Neural progenitor cell (in vitro differentiated cells): ENCODE measurements around the gene KCNK5. TPM values are rescaled to one million over a fixed set of nuclear protein-coding genes. Genes with fewer than 3 reads are reported as not detected.

Experiments
- DNase-seq: peaks from one replicate; pipeline ENCODE4 v3.0.0-alpha.2; 2016; ENCODE audit warnings: low spot score
- H2AFZ ChIP-seq: fragments of 200-600 bp; sonication (generic); replicated peaks from 2 replicates; pipeline ENCODE4 v1.6.1; 2016; ENCODE audit warnings: antibody characterized with exemption
- H3F3A ChIP-seq: fragments of 200-600 bp; sonication (generic); 2 replicates; pipeline ENCODE4 v1.6.1; 2016; ENCODE audit warnings: antibody characterized with exemption, low read depth
- H3K27ac ChIP-seq: fragments of 200-600 bp; sonication (generic); 2 replicates; pipeline ENCODE4 v1.5.1; 2016; ENCODE audit warnings: mild to moderate bottlenecking
- H3K27me3 ChIP-seq: fragments of 200-600 bp; sonication (generic); 2 replicates; pipeline ENCODE4 v1.6.1; 2016; ENCODE audit warnings: mild to moderate bottlenecking, moderate library complexity
- H3K36me3 ChIP-seq: fragments of 200-600 bp; sonication (generic); 2 replicates; pipeline ENCODE4 v1.5.1; 2016
- H3K4me1 ChIP-seq: fragments of 200-600 bp; sonication (generic); 2 replicates; pipeline ENCODE4 v1.6.1; 2016; ENCODE audit warnings: mixed run types
- H3K4me2 ChIP-seq: fragments of 200-600 bp; sonication (generic); 2 replicates; pipeline ENCODE4 v1.6.1; 2016
- H3K4me3 ChIP-seq: fragments of 200-600 bp; sonication (generic); 2 replicates; pipeline ENCODE4 v1.5.1; 2016
- H3K79me2 ChIP-seq: fragments of 200-600 bp; sonication (generic); 2 replicates; pipeline ENCODE4 v1.6.1; 2016; ENCODE audit warnings: low read depth
- H3K9ac ChIP-seq: fragments of 200-600 bp; sonication (generic); 2 replicates; pipeline ENCODE4 v1.6.1; 2016
- H3K9me3 ChIP-seq: fragments of 200-600 bp; sonication (generic); 2 replicates; pipeline ENCODE4 v1.5.1; 2016; ENCODE audit warnings: low read depth
- H4K20me1 ChIP-seq: fragments of 200-600 bp; sonication (generic); 2 replicates; pipeline ENCODE4 v1.6.1; 2016; ENCODE audit warnings: low read depth
- H3K27ac Mint-ChIP-seq: 3 replicates; pipeline ENCODE4 v1.8.0; 2021; ENCODE audit warnings: mixed read lengths
- H3K27me3 Mint-ChIP-seq: 2 replicates; pipeline ENCODE4 v1.8.0; 2022; ENCODE audit warnings: low read depth, mild to moderate bottlenecking, inconsistent platforms, moderate library complexity, mixed read lengths; ENCODE audit not compliant: insufficient read depth
- H3K36me3 Mint-ChIP-seq: 3 replicates; pipeline ENCODE4 v1.8.0; 2021; ENCODE audit warnings: mixed read lengths
- H3K4me1 Mint-ChIP-seq: 3 replicates; pipeline ENCODE4 v1.8.0; 2021; ENCODE audit warnings: mixed read lengths
- H3K4me3 Mint-ChIP-seq: 3 replicates; pipeline ENCODE4 v1.8.0; 2021; ENCODE audit warnings: mild to moderate bottlenecking, moderate library complexity, mixed read lengths
- H3K9me3 Mint-ChIP-seq: 3 replicates; pipeline ENCODE4 v1.8.0; 2020; ENCODE audit warnings: mixed read lengths
- EZH2 ChIP-seq: fragments of 200-600 bp; sonication (generic); IDR thresholded peaks from 2 replicates; pipeline ENCODE4 v1.6.1; 2017; ENCODE audit warnings: antibody characterized with exemption, mild to moderate bottlenecking, moderate library complexity
- EZH2phosphoT487 ChIP-seq: fragments of 200-600 bp; sonication (generic); IDR thresholded peaks from 2 replicates; pipeline ENCODE4 v1.6.1; 2017; ENCODE audit warnings: antibody characterized with exemption
- total RNA-seq: library from RNA; depleted of rRNA; stranded (reverse); fragments of >200 nt; gene quantifications from 2 replicates; pipeline ENCODE4 v1.2.3, GENCODE V29; 2015; ENCODE audit warnings: low replicate concordance
- TF ChIP-seq, protein P1 (sequence below): fragments of 200-600 bp; sonication (generic); IDR thresholded peaks from 2 replicates; pipeline ENCODE4 v1.5.1; 2017; ENCODE audit warnings: antibody characterized with exemption, mild to moderate bottlenecking

The KCNK5 gene
- total RNA-seq, 1 donor from 2014 or later, result 5.7 TPM

DNA sequence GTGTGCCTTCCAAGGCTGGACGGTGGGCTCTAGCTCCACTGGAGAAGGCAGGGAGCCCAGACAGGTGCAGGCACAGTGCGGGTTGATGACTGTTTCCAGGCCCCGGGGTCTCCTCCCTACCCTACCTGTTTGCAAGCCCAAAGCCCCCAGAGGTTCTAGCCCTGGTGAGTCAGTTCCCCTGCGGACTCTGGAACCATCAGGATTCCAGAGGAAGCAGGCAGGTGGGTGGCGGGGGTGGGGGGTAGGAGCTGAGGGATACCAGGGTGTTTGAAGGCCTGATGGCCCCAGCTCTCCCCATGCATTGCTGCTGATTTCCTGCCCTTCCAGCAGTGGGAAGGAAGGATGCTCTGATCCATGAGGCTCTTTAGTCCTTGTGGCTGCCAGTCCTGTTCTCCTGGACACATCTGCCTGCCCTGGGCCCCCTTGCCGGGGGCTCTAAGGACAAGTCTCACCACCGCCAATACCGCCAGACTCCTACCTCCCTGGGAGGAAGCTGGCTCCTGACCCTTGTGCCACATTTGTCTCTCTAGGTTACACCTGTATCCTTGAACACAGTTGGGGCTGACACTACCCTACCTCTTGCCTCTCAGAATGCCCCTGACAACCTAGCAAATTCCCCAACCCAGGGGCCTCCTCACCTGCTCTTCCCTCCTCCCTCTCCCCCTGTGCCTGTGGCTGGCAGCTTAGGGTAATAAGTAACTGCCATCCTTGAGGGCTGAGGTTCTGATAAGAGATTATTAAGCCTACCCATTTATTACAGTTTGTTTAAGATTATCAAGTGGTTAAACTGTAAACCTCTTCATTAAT lies 21.7 kb downstream of the KCNK5 start:
- Histone ChIP-seq H3K9me3 (no peaks in the 10 kb centered on the region), H3K36me3 (no peaks in the 10 kb centered on the region), H2AFZ (no peak overlapping the region), H3K27ac (no peak overlapping the region), H3F3A (peaks cover 14% of the 10 kb centered on the region), H3K9ac (no peak overlapping the region), H3K4me3 (no peak overlapping the region), H3K27me3 (no peaks in the 10 kb centered on the region), H3K4me1 (peaks cover 51% of the 10 kb centered on the region), H3K4me2 (peak overlapping the region; percentile 22), H3K79me2 (no peaks in the 10 kb centered on the region), H4K20me1 (peaks cover 7% of the 10 kb centered on the region)
- Mint-ChIP-seq H3K27ac (peak overlapping the region; percentile 82), H3K27me3 (peaks cover 2% of the 10 kb centered on the region), H3K36me3 (no peaks in the 10 kb centered on the region), H3K9me3 (no peaks in the 10 kb centered on the region), H3K4me3 (no peak overlapping the region), H3K4me1 (peaks cover 38% of the 10 kb centered on the region)
- no peak for TF ChIP-seq EZH2phosphoT487
- DNase-seq, result no peak

DNA sequence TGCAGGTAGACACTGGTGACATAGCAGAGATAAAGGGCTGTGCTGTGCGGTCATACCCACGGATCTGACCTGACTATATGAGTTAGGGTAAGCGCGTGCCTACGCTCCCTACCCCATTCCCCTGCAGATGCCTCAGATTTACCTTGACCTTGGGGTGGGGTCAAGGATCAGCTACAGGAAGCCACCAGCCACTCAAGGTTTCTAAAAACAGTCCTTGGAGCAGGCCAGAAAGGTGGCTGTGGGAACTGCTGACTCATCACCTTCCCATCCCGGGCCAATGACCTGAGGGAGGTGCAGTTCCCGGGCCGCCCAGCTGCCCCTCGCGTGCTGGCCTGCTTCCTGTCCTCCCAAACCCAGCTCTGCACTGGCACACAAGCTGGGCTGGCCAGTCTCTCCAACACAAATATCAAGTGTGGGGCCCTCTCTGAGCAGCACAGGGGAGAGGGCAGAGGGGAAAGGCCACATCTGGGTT lies 23.0 kb downstream of the KCNK5 start:
- no peaks in the 10 kb centered on the region for H3K27me3 ChIP-seq
- peaks cover 51% of the 10 kb centered on the region for H3K4me1 ChIP-seq
- TF ChIP-seq EZH2, result no peak
- TF ChIP-seq, protein P1, sequence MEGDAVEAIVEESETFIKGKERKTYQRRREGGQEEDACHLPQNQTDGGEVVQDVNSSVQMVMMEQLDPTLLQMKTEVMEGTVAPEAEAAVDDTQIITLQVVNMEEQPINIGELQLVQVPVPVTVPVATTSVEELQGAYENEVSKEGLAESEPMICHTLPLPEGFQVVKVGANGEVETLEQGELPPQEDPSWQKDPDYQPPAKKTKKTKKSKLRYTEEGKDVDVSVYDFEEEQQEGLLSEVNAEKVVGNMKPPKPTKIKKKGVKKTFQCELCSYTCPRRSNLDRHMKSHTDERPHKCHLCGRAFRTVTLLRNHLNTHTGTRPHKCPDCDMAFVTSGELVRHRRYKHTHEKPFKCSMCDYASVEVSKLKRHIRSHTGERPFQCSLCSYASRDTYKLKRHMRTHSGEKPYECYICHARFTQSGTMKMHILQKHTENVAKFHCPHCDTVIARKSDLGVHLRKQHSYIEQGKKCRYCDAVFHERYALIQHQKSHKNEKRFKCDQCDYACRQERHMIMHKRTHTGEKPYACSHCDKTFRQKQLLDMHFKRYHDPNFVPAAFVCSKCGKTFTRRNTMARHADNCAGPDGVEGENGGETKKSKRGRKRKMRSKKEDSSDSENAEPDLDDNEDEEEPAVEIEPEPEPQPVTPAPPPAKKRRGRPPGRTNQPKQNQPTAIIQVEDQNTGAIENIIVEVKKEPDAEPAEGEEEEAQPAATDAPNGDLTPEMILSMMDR, result no peak
- no peak for TF ChIP-seq EZH2phosphoT487
- no peak overlapping the region for H3K9ac ChIP-seq
- peaks cover 7% of the 10 kb centered on the region for H4K20me1 ChIP-seq
- no peak overlapping the region for H3K27ac ChIP-seq
- no peaks in the 10 kb centered on the region for H3K9me3 Mint-ChIP-seq
- H3F3A ChIP-seq, result peaks cover 14% of the 10 kb centered on the region
- no peaks in the 10 kb centered on the region for H3K36me3 Mint-ChIP-seq
- DNase-seq, result no peak
- H3K79me2 ChIP-seq, result no peaks in the 10 kb centered on the region
- no peak overlapping the region for H3K27ac Mint-ChIP-seq
- no peaks in the 10 kb centered on the region for H3K36me3 ChIP-seq
- no peak overlapping the region for H3K4me3 ChIP-seq
- H3K4me2 ChIP-seq, result no peak overlapping the region
- H3K4me1 Mint-ChIP-seq, result peaks cover 38% of the 10 kb centered on the region
- H3K27me3 Mint-ChIP-seq, result peaks cover 2% of the 10 kb centered on the region
- H2AFZ ChIP-seq, result no peak overlapping the region
- no peak overlapping the region for H3K4me3 Mint-ChIP-seq
- H3K9me3 ChIP-seq, result no peaks in the 10 kb centered on the region

DNA sequence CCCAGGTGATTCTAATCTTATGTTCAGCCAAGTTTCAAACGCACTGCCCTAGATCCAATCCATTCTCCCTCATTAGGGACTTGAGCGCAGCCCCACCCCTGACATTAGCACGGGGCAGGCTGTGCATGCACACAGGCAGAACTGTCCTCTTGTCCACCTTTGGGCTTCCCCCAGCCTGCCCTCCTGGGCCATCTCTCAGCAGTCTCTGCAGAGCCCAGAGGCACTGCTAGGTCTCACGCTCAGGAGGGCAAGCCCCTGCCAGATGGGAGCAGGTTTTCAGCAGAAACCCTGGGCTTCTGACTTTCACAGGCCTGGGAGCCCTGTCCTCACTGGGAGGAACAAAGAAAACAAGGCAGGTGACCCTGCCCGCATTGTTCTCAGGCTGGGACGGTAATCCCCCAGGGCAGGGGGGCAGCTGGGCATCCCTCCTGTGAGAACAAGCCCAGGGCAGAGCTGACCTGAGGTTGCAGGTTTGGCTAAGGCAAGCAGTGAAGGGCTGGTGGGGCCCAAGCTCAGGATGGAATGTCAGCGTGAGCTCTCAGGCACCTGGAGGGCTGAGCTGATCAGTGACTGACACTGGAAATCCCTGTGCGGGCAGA lies 24.5 kb downstream of the KCNK5 start:
- Histone ChIP-seq H3K27ac (peak overlapping the region; percentile 86), H3K9ac (no peak overlapping the region), H3K4me2 (peak overlapping the region; percentile 70), H3K36me3 (no peaks in the 10 kb centered on the region), H4K20me1 (peaks cover 7% of the 10 kb centered on the region), H3K4me3 (peak overlapping the region; percentile 2), H3K4me1 (peaks cover 47% of the 10 kb centered on the region), H3K9me3 (no peaks in the 10 kb centered on the region), H3F3A (peaks cover 14% of the 10 kb centered on the region), H3K79me2 (no peaks in the 10 kb centered on the region), H2AFZ (no peak overlapping the region), H3K27me3 (no peaks in the 10 kb centered on the region)
- peak; percentile 83 for DNase-seq
- H3K9me3 Mint-ChIP-seq, result no peaks in the 10 kb centered on the region
- H3K4me3 Mint-ChIP-seq, result no peak overlapping the region
- H3K27ac Mint-ChIP-seq, result peak overlapping the region; percentile 50
- no peak for TF ChIP-seq EZH2
- TF ChIP-seq, protein P1, result no peak
- TF ChIP-seq EZH2phosphoT487, result no peak
- peaks cover under 1% of the 10 kb centered on the region for H3K27me3 Mint-ChIP-seq
- no peaks in the 10 kb centered on the region for H3K36me3 Mint-ChIP-seq
- peaks cover 35% of the 10 kb centered on the region for H3K4me1 Mint-ChIP-seq

DNA sequence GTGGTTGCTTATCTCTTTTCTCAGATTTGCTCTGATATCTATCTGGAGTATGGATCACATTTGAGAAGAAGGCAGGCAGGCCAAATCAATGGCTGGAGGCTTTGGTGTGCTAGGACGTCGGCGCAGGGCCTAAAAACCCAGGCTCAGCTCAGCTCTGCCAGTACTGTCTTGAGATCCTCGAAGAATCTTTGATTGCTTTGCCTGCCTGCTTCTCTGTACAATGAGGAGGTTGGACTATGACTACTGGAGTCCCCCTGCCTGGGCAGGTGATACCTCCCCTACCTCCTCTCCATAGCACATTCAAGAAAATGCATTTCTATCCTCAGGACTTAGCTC lies 25.1 kb downstream of the KCNK5 start:
- H2AFZ ChIP-seq, result no peak overlapping the region

More for the DNA sequence above, 25.1 kb downstream of the KCNK5 start:
- H3K4me1 ChIP-seq, result peaks cover 41% of the 10 kb centered on the region
- H4K20me1 ChIP-seq, result peaks cover 7% of the 10 kb centered on the region
- Mint-ChIP-seq H3K27ac (peak overlapping the region; percentile 50), H3K4me3 (no peak overlapping the region), H3K4me1 (peaks cover 31% of the 10 kb centered on the region), H3K9me3 (no peaks in the 10 kb centered on the region), H3K27me3 (no peaks in the 10 kb centered on the region), H3K36me3 (no peaks in the 10 kb centered on the region)
- H3K9ac ChIP-seq, result no peak overlapping the region
- H3F3A ChIP-seq, result peaks cover 10% of the 10 kb centered on the region
- H3K4me3 ChIP-seq, result no peak overlapping the region
- DNase-seq, result no peak
- TF ChIP-seq, protein P1, result no peak
- no peak for TF ChIP-seq EZH2
- no peak for TF ChIP-seq EZH2phosphoT487
- no peaks in the 10 kb centered on the region for H3K27me3 ChIP-seq
- H3K27ac ChIP-seq, result peak overlapping the region; percentile 86
- H3K9me3 ChIP-seq, result no peaks in the 10 kb centered on the region
- H3K79me2 ChIP-seq, result no peaks in the 10 kb centered on the region
- no peaks in the 10 kb centered on the region for H3K36me3 ChIP-seq
- H3K4me2 ChIP-seq, result peak overlapping the region; percentile 70
